H9 (cell line): ENCODE data around the gene TMEM181. TPM values are rescaled to one million over a fixed set of nuclear protein-coding genes. Genes with fewer than 3 reads are reported as not detected.

Experiments used
- DNase-seq: peaks from one replicate; pipeline ENCODE4 v3.0.0-alpha.2; 2017
- H2AFZ ChIP-seq: one replicate; pipeline ENCODE4 v1.6.1; 2013; ENCODE audit warnings: mild to moderate bottlenecking, low read length, control low read depth, moderate library complexity
- H2AK5ac ChIP-seq: 2 replicates; pipeline ENCODE4 v1.6.1; 2013; ENCODE audit warnings: low read length, control low read depth, mixed read lengths; ENCODE audit not compliant: insufficient read length
- H2BK120ac ChIP-seq: one replicate; pipeline ENCODE4 v1.6.1; 2013; ENCODE audit warnings: low read depth, mild to moderate bottlenecking, low read length, control low read depth, inconsistent platforms; ENCODE audit not compliant: poor library complexity, severe bottlenecking
- H2BK12ac ChIP-seq: 2 replicates; pipeline ENCODE4 v1.6.1; 2013; ENCODE audit warnings: low read length, control low read depth, mixed read lengths, low read depth; ENCODE audit not compliant: insufficient read length
- H2BK15ac ChIP-seq: 2 replicates; pipeline ENCODE4 v1.6.1; 2013; ENCODE audit warnings: low read depth, low read length, control low read depth
- H2BK20ac ChIP-seq: one replicate; pipeline ENCODE4 v1.6.1; 2013; ENCODE audit warnings: low read depth, mild to moderate bottlenecking, low read length, control low read depth, inconsistent platforms; ENCODE audit not compliant: poor library complexity, severe bottlenecking
- H2BK5ac ChIP-seq: 2 replicates; pipeline ENCODE4 v1.6.1; 2013; ENCODE audit warnings: low read length, control low read depth, mixed read lengths; ENCODE audit not compliant: insufficient read length
- H3K14ac ChIP-seq: 2 replicates; pipeline ENCODE4 v1.6.1; 2013; ENCODE audit warnings: low read length, control low read depth; ENCODE audit not compliant: insufficient read depth
- H3K18ac ChIP-seq: 2 replicates; pipeline ENCODE4 v1.6.1; 2013; ENCODE audit warnings: low read depth, mild to moderate bottlenecking, mixed read lengths, low read length, control low read depth; ENCODE audit not compliant: insufficient read length
- H3K23ac ChIP-seq: 2 replicates; pipeline ENCODE4 v1.6.1; 2013; ENCODE audit warnings: low read length, control low read depth, mixed read lengths, low read depth; ENCODE audit not compliant: insufficient read length
- H3K23me2 ChIP-seq: 2 replicates; pipeline ENCODE4 v1.6.1; 2013; ENCODE audit warnings: low read depth, mild to moderate bottlenecking, mixed read lengths, low read length, control low read depth; ENCODE audit not compliant: insufficient read length, poor library complexity, severe bottlenecking
- H3K27ac ChIP-seq: 2 replicates; pipeline ENCODE4 v1.5.1; 2013; ENCODE audit warnings: low read length, control low read depth, mixed read lengths, low read depth; ENCODE audit not compliant: insufficient read length
- H3K27me3 ChIP-seq: 2 replicates; pipeline ENCODE4 v1.6.1; 2013; ENCODE audit warnings: low read length, control low read depth, inconsistent platforms; ENCODE audit not compliant: insufficient read depth
- H3K4ac ChIP-seq: 2 replicates; pipeline ENCODE4 v1.6.1; 2013; ENCODE audit warnings: low read depth, mild to moderate bottlenecking, control low read depth, inconsistent platforms, low read length, moderate library complexity
- H3K4me1 ChIP-seq: 2 replicates; pipeline ENCODE4 v1.6.1; 2013; ENCODE audit warnings: low read length, control low read depth, inconsistent platforms; ENCODE audit not compliant: insufficient read depth
- H3K4me2 ChIP-seq: 2 replicates; pipeline ENCODE4 v1.6.1; 2013; ENCODE audit warnings: low read length, control low read depth, mixed read lengths; ENCODE audit not compliant: insufficient read length, insufficient read depth
- H3K56ac ChIP-seq: 2 replicates; pipeline ENCODE4 v1.6.1; 2013; ENCODE audit warnings: low read depth, mild to moderate bottlenecking, mixed read lengths, low read length, control low read depth; ENCODE audit not compliant: insufficient read length
- H3K79me1 ChIP-seq: 2 replicates; pipeline ENCODE4 v1.6.1; 2013; ENCODE audit warnings: low read depth, mild to moderate bottlenecking, moderate library complexity, low read length, control low read depth, inconsistent platforms; ENCODE audit not compliant: insufficient read depth, poor library complexity, severe bottlenecking
- H3K79me2 ChIP-seq: 2 replicates; pipeline ENCODE4 v1.6.1; 2013; ENCODE audit warnings: low read length, control low read depth, inconsistent platforms; ENCODE audit not compliant: insufficient read depth
- H3K9ac ChIP-seq: 2 replicates; pipeline ENCODE4 v1.6.1; 2013; ENCODE audit warnings: low read length, control low read depth, mixed read lengths; ENCODE audit not compliant: insufficient read length; ENCODE audit errors: extremely low read depth
- H3K9me3 ChIP-seq: one replicate; pipeline ENCODE4 v1.6.1; 2013; ENCODE audit warnings: low read depth, low read length, inconsistent platforms; ENCODE audit not compliant: control insufficient read depth
- H3T11ph ChIP-seq: one replicate; pipeline ENCODE4 v1.6.1; 2013; ENCODE audit warnings: mild to moderate bottlenecking, low read length, control low read depth, inconsistent platforms
- H4K20me1 ChIP-seq: one replicate; pipeline ENCODE4 v1.6.1; 2013; ENCODE audit not compliant: control insufficient read depth, insufficient read length, insufficient read depth
- H4K5ac ChIP-seq: 2 replicates; pipeline ENCODE4 v1.6.1; 2013; ENCODE audit warnings: low read depth, mild to moderate bottlenecking, mixed read lengths, low read length, control low read depth; ENCODE audit not compliant: insufficient read length
- H4K8ac ChIP-seq: replicated peaks from 2 replicates; pipeline ENCODE4 v1.6.1; 2013; ENCODE audit warnings: low read length, control low read depth, mixed read lengths, low read depth; ENCODE audit not compliant: insufficient read length
- H4K91ac ChIP-seq: 2 replicates; pipeline ENCODE4 v1.6.1; 2013; ENCODE audit warnings: low read depth, mild to moderate bottlenecking, moderate library complexity, mixed read lengths, low read length, control low read depth; ENCODE audit not compliant: insufficient read length
- H3K27ac Mint-ChIP-seq, 3 experiments: 2 replicates in 2 of 3; 3 replicates in 1 of 3; pipeline ENCODE4 v1.8.0; 2020 to 2021; ENCODE audit warnings: mixed read lengths in 3 of 3, mild to moderate bottlenecking in 1 of 3, moderate library complexity in 1 of 3
- H3K27me3 Mint-ChIP-seq: 2 replicates; pipeline ENCODE4 v1.8.0; 2021; ENCODE audit warnings: low read depth, mild to moderate bottlenecking, moderate library complexity, mixed read lengths
- H3K36me3 Mint-ChIP-seq, 3 experiments: 2 replicates in 2 of 3; 3 replicates in 1 of 3; pipeline ENCODE4 v1.8.0; 2020 to 2021; ENCODE audit warnings: low read depth in 3 of 3, mixed read lengths in 3 of 3; ENCODE audit not compliant: insufficient read depth in 1 of 3
- H3K4me1 Mint-ChIP-seq, 2 experiments: 2 replicates each; pipeline ENCODE4 v1.8.0; 2020; ENCODE audit warnings: mixed read lengths in 2 of 2
- H3K4me3 Mint-ChIP-seq, 2 experiments: 2 replicates in 1 of 2; 3 replicates in 1 of 2; pipeline ENCODE4 v1.8.0; 2020 to 2021; ENCODE audit warnings: mild to moderate bottlenecking in 2 of 2, mixed read lengths in 2 of 2, moderate library complexity in 1 of 2
- H3K9me3 Mint-ChIP-seq, 2 experiments: 2 replicates in 1 of 2; 3 replicates in 1 of 2; pipeline ENCODE4 v1.8.0; 2020; ENCODE audit warnings: mild to moderate bottlenecking in 2 of 2, mixed read lengths in 2 of 2, moderate library complexity in 1 of 2
- CTCF ChIP-seq: fragments of 200-600 bp; sonication (generic); conservative IDR thresholded peaks from 3 replicates; pipeline ENCODE4 v1.8.0; 2021; ENCODE audit warnings: antibody characterized with exemption, mild to moderate bottlenecking
- WGBS: extraction: QIAGEN DNeasy Blood & Tissue Kit; methylation state at CpG from one replicate; pipeline ENCODE4 v1.1.7; 2013; ENCODE audit warnings: missing lambda C conversion rate, low lambda C conversion rate, mixed read lengths; ENCODE audit not compliant: insufficient read length; ENCODE audit errors: extremely low coverage; 5-methylcytosine and 5-hydroxymethylcytosine counted together
- total RNA-seq: library from RNA; stranded (reverse); gene quantifications from 2 replicates; pipeline ENCODE4 v1.2.1, GENCODE V29; 2021

TMEM181 gene
- total RNA-seq, 1 experiment from 2014 or later: 24.4 TPM

DNA sequence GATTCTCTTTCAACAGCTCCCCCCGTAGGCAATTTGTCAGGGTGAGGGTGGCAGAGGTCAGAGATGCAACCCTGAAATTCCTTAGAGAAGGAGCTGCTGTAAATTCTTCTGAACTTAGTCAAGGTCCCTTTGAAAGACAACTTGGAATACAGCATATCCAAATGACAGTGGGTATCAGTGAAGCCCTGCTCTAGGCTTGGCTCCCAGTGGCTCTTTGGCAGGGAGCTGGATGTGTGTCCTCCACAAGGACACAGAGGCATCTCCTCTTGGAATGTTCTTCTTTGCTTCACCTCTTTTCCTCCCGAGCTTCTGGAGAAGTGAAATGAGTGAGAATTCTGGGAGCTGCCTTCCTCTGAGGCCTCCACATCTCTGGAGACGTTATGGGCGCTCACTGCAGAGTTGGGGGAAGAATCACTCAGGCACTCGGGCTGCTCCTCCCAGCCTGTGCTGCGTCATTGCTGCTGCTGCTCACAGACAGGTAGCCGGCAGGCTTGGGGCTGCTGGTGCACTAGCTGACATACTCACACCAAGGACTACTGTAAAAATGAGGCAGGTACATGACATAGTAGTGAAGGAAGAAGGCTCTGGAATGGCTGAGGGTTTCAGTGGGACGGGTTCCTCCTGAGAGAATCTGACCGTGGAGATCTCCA is 50.6 kb downstream of the TMEM181 start:
- Histone ChIP-seq H3K27me3 (no peaks in the 10 kb centered on the region), H2BK5ac (no peak overlapping the region), H3K27ac (no peak overlapping the region), H3T11ph (no peak overlapping the region), H4K5ac (no peak overlapping the region), H4K20me1 (no peaks in the 10 kb centered on the region), H3K4me2 (no peak overlapping the region), H3K79me2 (no peaks in the 10 kb centered on the region), H4K8ac (no peak overlapping the region), H2AK5ac (no peak overlapping the region), H2BK15ac (no peak overlapping the region), H2BK20ac (no peak overlapping the region), H4K91ac (no peak overlapping the region), H3K4ac (no peak overlapping the region), H3K14ac (no peak overlapping the region), H3K56ac (no peak overlapping the region), H3K9me3 (no peaks in the 10 kb centered on the region), H3K23me2 (no peaks in the 10 kb centered on the region), H2BK12ac (no peak overlapping the region), H3K18ac (no peak overlapping the region), H3K9ac (no peak overlapping the region), H3K23ac (no peak overlapping the region), H3K79me1 (no peaks in the 10 kb centered on the region), H2AFZ (no peak overlapping the region), H2BK120ac (no peak overlapping the region), H3K4me1 (peaks cover 8% of the 10 kb centered on the region; the same call in 1 of the 2 replicates)
- Mint-ChIP-seq H3K4me1 (peaks cover 19 to 22% of the 10 kb centered on the region in 2 experiments), H3K9me3 (peaks cover 3 to 10% of the 10 kb centered on the region in 2 experiments; a peak in 2 of 5 replicates), H3K36me3 (peaks cover 48 to 76% (median 63%) of the 10 kb centered on the region in 3 experiments), H3K4me3 (no peak overlapping the region), H3K27me3 (no peaks in the 10 kb centered on the region), H3K27ac (peak overlapping the region; percentile 88 to 96 (median 89); a peak in 6 of 7 replicates)
- no peak for TF ChIP-seq CTCF
- WGBS: no CpG with 5 or more reads among the region's 9 CpGs
- DNase-seq: no peak
